ENCODE data around the gene ADARB1.

Gene ADARB1

GRCh38 chr21:45177039-45177438, 102.7 kb downstream of the ADARB1 start:
- no peak for DNase-seq

GRCh38 chr21:45178070-45178608, 103.8 kb downstream of the ADARB1 start:
- DNase-seq, result no peak

- DNase-seq, result no peak
Observed at GRCh38 chr21:45178971-45179370, 104.6 kb downstream of the ADARB1 start.

DNA sequence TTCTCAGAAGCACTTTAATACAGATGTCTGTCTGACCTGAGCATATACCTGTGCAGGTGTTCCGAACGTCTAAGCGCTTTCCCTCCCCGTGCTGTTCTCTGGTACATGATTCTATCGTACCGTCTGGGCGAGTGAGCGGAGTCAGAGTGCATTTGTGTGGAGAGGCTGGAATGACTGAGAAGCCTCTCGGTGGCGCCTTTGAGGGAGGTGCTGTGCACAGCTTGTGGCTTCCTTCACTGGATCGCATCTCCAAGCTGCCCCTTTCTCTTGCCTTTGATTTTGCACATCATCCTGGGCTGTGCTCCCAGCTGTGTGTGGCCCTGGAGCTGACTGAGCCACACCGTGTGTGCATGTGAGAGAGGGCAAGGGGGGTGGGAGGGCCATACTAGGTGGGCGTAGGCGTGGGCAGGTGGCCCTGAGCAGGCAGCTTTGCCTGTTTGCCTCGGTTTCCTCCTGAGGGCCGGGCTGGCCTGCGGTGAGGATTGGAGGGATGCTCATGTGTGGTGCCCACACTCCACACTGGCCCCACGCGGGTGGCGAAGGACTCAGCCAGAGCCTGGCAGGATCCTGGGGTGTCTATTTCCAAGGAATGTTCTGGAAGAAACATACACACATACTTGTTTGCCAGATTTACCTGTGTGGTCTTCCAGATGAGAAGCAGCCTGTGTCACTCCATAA, 105.3 kb downstream of the ADARB1 start:
- no peak for DNase-seq

DNA sequence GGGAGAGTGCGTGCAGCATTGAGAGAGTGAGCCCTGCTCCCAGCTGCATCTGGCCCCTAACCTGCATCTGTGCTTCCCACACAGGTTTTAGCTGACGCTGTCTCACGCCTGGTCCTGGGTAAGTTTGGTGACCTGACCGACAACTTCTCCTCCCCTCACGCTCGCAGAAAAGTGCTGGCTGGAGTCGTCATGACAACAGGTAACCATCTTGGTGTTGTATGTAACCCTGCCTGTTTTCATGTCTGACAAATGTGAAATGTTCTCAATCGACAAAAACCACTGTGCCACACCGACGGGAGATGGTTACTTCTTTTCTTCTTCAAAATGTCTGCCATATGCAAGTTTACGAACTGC, 105.8 kb downstream of the ADARB1 start:
- DNase-seq, result no peak

DNA sequence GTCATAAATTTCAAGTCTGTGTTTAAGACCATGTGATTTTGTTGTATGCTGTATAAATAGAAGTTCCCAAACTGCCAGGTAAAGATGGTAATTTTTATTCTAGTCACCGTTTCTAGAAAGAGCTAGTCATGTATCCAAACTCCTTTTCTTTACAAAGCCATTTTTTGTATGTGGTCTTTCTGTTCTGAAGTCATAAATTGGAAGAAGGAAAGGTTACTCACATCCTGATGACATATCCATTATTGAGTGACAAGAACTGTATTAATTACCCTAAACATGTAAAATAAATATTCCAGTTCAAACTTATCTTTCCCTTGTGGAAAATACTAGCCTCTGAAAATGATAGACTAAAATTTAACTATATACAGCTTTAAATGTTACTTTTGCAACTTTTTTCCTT, 108.6 kb downstream of the ADARB1 start:
- DNase-seq, result no peak

DNA sequence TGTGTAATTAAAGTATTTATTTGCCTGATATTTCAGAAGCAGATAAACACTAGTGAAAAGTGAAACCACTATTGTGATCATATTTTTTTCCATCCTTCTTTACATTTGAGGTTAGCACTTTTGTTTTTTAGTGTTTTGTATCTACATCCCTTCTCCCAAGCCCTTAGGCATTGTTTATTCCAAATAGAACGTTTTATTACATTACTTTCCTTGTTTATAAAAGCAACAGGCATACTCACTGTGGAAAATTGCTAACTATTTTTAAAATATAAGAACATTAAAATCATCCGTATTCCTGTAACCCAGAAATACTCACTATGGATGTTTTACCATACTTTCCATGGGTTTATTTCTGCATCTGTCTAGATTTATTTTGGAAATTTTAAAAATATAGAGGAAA, 109.5 kb downstream of the ADARB1 start:
- DNase-seq, result no peak

GRCh38 chr21:45184869-45185268, 110.5 kb downstream of the ADARB1 start:
- DNase-seq, result no peak

GRCh38 chr21:45186709-45187108, 112.3 kb downstream of the ADARB1 start:
- no peak for DNase-seq

DNA sequence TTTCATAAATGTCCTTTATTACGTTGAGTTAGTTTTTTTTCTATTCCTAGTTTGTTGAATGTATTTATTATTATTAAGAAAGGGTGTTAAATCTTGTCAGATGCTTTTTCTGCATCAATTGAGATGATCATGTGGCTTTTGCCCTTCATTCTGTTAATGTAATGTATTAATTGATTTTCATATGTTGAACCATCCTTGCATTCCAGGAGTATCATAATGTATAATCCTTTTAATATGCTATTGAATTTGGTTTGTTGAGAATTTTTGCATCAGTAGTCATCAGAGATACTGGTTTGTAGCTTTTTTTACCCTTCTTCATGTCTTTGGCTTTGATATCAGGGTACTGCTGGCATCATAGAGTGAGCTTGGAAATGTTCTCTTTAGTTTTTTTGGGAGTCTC, 113.3 kb downstream of the ADARB1 start:
- DNase-seq, result no peak

DNA sequence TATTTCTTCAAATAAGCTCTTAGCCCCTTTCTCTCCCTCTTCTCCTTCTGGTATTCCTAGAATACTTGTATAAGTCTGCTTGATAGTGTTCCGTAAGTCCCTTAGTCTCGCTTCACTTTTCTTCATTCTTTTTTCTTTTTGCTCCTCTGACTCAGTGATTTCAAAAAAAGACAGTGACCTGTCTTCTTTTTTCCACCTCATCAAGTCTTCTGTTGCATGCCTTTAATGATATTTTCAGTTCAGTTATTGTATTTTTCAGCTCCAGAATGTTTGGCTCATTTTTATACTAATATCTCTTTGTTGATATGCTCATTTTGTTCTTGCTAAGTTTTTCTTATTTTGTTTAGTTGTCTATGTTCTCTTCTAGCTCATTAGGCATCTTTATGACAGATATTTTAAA, 115.6 kb downstream of the ADARB1 start:
- DNase-seq, result no peak

DNA sequence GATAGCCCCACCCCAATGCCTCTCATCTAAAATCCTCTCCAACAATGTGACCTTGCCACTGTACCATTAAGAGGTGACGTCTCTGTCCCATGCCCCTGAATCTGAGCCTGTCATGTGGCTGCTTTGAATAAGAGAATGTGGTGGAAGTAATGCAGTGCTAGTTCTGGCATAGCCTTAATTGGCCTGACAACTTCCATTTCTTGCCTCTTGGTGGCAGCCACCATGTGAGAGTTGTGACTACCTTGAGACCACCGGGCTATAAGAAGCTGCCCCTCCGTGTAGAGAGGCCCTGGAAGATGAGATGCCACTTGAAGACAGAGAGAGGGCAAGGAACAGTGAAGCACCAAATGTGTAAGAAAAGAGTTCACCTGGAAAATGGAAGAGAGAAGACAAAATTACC, 118.0 kb downstream of the ADARB1 start:
- no peak for DNase-seq

- DNase-seq, result no peak
Observed at GRCh38 chr21:45196620-45197019, 122.2 kb downstream of the ADARB1 start.

DNA sequence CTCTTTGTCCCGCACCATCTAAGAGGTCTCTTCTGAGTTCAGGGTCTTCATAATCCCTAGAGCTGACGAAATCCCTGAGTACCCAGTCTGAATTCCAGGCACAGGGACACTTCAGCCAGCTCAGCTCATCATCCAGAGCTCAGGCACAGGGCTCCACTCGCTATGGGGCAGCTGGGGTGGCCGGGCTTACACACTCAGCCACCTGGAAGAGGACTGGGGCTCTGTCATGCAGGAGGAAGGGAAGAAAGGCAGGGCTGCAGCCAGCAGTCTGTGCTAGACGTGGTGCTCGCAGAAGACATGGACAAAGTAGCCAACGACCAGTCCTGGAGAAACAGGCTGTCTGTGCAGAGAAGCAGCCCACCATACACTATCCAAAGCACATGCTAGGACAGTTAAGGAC, 124.8 kb downstream of the ADARB1 start:
- no peak for DNase-seq

DNA sequence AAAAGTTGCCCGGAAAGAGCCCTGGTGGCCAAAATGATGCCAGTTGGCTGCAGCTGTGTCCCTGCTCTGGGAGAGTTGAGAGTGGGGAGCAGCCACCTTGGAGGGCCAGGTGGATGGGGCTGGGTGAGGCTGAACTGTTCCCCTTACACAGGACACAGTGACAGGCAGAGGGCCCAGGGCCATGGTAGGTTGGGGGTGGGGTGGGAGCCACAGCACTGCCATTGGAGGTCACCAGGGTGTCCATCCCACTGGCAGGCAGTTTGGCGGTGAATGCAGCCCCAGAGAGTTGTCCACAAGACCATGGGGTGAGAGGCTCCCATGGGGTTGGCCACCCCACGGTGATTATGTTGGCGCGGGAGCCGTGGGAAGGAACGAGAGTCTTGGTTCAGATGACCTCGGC, 125.7 kb downstream of the ADARB1 start:
- no peak for DNase-seq

DNA sequence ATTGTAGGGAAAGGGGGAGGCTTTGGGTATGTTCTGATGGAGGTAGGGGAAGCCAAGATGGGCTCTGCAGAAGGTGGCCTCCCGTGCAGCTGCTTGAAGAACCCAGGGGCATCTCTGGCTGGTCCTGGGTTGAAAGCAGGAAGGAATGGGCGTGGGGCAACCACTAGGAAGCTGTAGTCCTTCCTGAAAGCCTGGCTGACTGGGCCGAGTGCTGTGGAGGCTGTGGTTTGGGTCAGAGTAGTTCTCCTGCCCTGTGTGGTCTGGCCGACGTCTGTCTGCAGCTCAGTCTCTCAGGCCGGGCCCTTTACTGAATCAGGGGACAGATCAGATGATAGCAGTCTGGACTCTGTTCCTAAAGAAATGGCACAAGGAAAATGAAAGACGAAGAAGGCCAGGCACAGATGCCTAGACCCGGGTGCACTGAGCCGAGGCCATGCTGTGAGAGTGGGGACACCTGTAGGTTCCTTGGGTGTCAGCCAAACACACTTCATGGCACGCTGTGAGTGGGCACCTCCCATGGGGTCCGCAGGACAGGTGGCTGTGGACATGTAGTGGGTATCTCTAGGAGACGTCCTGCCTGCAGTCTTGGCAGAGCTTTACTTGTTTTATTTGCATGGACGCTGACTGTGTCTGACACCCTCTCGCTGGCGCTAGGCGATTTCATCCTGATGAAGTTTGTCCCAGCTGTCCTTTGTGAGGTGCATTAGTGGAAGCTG, 126.4 kb downstream of the ADARB1 start:
- no peak for DNase-seq

GRCh38 chr21:45202344-45202743, 128.0 kb downstream of the ADARB1 start:
- no peak for DNase-seq

DNA sequence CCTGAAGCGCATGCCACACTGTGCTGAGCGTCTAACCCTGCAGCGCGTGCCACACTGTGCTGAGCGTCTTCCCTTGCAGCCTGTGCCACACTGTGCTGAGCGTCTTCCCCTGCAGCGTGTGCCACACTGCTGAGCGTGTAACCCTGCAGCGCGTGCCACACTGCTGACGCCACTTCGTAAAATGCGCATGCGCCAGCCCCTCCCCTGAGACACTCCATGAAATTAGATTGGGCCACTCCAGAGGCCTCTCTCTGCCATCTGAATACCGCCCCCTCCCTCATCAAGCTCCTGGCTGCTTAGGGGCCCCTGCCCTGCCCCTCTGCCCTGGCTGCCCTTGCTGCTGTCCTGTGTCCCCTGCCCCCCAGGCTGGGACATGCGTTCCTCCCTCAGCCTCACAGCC, 128.5 kb downstream of the ADARB1 start:
- no peak for DNase-seq

- DNase-seq, result no peak
Observed at GRCh38 chr21:45203983-45204382, 129.6 kb downstream of the ADARB1 start.

GRCh38 chr21:45204395-45204794, 130.0 kb downstream of the ADARB1 start:
- DNase-seq, result no peak

GRCh38 chr21:45207839-45208626, 133.7 kb downstream of the ADARB1 start:
- DNase-seq, result no peak

DNA sequence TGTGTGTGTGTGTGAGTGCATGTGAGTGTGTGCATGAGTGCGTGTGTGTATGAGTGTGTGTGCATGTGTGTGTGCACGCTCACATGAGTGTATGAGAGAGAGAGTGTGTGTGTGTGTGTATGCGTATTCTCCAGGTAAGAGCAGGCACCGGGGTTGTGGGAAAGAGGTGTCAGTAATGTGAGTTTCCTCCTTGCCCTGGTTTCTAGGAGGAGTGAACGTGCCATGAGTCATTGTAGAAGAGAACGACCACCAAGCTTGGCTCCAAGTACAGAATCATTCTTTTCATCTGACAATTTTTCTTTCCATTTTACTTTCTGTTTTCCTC, 134.2 kb downstream of the ADARB1 start:
- no peak for DNase-seq

- no peak for DNase-seq
Observed at GRCh38 chr21:45209046-45209445, 134.7 kb downstream of the ADARB1 start.

All from T-helper 1 cell (primary cell).